Measurements from ENCODE around the gene METTL25.
"Not testable (repeated sequence)": the region's sequence is repeated elsewhere in the genome, so short reads cannot be mapped to it uniquely, and the experiment has no call there.

The METTL25 gene, protein sequence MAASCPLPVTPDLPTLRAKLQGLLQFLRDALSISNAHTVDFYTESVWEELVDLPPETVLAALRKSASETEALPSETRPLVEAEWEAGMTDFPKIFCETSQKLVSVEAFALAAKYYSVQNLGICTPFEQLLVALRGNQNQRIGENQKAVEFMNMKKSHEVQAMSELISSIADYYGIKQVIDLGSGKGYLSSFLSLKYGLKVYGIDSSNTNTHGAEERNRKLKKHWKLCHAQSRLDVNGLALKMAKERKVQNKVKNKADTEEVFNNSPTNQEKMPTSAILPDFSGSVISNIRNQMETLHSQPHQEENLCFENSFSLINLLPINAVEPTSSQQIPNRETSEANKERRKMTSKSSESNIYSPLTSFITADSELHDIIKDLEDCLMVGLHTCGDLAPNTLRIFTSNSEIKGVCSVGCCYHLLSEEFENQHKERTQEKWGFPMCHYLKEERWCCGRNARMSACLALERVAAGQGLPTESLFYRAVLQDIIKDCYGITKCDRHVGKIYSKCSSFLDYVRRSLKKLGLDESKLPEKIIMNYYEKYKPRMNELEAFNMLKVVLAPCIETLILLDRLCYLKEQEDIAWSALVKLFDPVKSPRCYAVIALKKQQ

DNA sequence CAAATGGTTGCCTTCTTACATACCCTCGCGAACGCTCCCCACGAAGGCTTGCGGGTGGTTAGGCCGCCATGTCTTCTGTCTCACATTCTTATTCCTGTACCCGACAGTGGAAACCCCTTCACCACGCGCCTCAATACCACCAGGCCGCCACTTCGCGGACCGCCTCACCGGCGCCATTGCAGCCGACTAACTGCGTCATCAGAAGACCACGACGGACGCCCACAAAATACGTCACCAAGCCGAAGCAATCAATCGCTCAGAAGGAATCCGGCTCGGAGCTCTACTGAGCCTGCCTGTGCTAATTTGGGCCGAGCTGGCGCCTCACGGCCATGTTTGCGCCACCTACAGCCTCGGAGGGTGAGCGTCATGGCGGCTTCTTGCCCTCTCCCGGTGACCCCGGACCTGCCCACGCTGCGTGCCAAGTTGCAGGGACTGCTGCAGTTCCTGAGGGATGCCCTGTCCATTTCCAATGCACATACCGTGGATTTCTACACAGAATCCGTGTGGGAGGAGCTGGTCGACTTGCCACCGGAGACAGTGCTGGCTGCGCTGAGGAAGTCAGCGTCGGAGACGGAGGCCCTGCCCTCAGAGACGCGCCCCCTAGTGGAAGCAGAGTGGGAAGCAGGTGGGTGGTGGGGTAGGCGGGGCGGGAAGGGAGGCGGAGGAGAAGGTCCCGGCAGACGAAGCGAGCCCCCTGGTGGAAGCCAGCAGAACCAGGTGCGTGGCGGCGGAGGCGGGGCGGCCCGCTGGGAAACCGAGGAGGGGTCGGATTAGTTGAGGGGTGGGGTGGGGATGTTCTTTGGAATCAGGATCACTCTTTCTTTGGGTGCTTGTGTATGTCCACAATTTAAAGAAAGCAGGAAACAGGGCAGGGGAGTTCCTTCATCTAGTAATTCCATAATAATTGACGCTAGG, at the start of gene METTL25, which contains the start of gene CCDC59:
METTL25 (plus strand) TSS at position 330 of the 915 bp plus-strand sequence; CDS start at position 367, 37 bp downstream.
CCDC59 (minus strand) TSS at position 188 of the 915 bp plus-strand sequence; CDS start at position 177, 11 bp downstream.
- DNase-seq (ENCODE audit: low read depth in 2 of 2) = peak; percentile 94 to 96

DNA sequence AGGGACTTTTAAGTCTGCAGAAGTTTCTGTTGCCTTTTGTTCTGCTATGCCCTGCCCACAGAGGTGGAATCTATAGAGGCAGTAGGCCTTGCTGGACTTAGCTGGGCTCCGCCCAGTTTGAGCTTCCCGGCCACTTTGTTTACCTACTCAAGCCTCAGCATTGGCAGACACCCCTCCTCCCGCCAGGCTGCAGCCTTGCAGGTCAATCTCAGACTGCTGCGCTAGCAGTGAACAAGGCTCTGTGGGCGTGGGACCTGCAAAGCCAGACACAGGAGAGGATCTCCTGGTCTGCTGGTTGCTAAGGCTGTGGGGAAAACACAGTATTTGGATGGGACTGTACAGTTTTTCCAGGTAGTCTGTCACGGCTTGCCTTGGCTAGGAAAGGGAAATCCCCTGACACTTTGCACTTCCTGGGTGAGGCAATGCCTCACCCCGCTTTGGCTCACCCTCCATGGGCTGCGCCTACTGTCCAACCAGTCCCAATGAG, 43.9 kb upstream of the METTL25 start:
- DNase-seq (ENCODE audit: low read depth in 2 of 2) = no peak

DNA sequence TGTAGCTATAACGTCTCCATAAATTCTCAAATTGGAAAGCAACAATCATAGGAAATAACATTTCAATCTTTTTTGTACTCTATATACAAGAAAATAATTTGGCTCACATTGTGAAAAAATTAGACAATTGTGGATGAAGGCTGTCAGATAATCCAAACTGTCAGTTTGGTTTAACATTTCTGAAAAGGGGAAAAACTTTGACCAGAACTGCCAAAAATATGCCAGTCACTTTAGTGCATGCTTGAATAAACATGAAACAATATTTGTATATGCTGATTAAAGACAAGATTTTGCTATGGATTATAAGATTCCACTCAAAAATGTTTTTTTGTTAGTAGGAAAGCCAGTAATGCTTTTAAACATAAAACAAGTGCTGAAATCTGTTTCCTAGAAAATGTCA, 39.1 kb upstream of the METTL25 start:
- DNase-seq (ENCODE audit: low read depth in 2 of 2) = no peak

DNA sequence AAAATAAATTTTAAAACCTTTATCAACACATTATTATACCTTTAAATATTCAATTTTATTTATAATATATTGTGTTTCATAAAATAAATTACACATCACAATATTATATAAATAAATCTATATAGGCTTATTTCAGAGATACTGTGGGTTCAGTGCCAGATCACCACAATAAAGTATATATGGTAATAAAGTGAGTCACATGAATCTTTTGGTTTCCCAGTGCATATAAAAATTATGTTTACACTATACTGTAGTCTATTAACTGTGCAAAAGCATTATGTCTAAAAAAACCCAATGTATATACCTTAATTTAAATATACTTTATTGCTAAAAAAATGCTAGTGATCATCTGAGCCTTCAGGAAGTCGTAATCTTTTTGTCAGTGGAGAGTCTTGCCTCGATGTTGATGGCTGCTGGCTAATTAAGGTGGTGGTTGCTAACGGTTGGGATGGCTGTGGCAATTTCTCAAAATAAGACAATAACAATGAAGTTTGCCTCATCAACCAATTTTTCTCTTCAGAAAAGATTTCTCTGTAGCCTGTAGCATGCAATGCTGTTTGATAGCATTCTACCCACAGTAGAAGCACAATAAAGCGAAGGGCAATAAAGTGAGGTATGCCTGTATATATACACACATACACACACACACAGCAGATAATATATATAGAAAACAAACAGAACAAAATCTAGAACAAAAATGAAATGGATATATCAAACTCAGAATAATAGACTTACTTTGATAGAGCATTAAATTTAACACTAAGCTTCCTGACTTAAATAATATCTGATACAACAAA, 32.6 kb upstream of the METTL25 start:
- DNase-seq (ENCODE audit: low read depth in 2 of 2) = no peak

DNA sequence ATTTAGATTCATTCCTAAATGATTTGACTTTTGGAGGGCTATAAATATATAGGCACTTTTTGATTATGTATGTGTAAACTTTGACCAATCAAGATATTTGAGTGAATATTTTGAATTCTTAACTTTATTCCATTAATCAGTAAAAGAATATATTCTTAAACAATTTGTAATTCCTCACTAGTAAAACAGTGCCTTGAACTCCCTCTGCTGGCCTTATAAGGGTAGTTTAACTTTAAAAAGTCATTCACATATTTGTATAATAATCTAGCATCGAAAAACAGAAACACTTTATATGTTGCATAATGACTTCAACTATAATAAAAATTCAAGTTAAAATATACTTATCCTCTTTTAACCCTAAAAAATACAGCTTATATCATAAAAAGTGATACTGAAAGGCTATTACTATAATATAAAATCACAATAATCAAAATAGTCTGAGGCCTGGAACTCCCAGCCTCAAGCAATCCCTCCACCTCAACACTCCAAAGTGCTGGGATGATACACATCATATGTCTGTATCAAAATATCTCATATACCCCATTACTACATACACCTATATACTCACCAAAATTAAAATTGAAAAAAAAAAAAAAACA, 31.3 kb upstream of the METTL25 start:
- DNase-seq (ENCODE audit: low read depth in 2 of 2) = no peak

DNA sequence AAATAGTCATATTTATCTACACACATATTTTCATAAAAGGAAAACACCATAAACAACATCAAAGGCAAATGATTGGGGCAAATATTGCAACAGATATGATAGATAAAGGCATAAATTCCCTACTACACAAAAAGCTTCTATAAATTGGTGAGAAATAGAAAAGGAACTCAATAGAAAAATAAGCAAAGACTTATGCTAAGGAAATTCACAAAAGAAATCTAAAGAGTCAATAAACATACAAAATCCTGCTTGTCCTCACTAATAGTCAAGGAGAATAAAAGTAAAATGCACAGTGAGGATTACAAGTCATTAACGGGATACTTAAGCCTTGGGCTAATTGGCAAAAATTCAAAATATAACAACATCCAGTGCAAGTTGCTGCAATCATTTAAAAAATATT, 30.5 kb upstream of the METTL25 start:
- no peak for DNase-seq (ENCODE audit: low read depth in 2 of 2)

DNA sequence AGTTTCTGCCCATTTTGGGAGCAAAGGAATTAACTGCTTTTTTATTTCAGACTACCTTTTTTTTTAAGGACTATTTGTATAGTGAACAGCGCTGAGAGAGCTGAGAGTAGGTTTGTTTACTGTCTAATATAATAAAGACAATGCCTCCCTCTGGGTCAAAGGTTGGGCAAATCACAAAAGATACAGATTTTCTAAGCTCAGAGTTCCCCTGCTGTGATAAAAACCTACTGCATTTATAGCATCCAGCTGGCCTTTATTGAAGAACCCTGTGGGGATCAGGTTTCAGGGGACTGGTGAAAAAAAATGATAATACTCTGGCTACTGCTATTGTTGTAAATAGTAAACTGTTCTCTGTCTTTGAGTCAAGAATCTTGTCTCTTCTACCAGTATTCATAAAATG, 28.8 kb upstream of the METTL25 start:
- no peak for DNase-seq (ENCODE audit: low read depth in 2 of 2)

DNA sequence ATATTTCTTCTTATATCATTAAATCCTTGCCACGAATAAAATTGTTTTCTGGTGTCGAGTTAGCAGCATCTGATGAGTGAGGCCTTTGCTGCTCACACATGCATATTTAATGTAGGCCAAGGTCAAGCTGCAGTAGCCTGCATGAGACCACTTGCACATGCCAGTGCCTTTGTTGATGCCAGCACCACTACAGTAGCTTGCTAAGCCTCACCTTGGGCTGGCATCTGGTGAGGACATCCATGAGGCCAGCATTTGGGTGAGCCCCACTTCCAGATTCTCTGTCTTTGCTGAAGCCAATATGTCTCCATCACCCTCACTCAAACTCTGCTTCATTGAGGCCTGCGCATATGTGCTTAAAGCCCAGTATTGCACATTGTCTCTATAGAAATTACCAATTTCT, 8.2 kb upstream of the METTL25 start:
- no peak for DNase-seq (ENCODE audit: low read depth in 2 of 2)

DNA sequence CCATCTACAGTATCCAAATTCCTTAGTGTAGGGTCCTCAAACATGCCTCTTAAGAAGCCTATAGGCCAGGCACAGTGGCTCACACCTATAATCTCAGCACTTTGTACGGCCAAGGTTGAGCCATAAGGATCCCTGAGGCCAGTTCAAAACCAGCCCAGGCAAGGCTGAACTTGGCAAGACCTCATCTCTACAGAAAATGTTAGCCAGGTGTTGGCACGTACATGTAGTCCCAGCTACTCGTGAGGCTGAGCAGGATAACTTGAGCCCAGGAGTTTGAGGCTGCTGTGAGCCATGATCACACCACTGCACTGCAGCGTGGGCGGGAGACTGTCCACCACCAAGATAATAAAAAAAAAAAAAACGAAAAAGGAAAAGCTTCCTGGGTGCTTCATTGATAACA, 6.9 kb upstream of the METTL25 start:
- no peak for DNase-seq (ENCODE audit: low read depth in 2 of 2)

DNA sequence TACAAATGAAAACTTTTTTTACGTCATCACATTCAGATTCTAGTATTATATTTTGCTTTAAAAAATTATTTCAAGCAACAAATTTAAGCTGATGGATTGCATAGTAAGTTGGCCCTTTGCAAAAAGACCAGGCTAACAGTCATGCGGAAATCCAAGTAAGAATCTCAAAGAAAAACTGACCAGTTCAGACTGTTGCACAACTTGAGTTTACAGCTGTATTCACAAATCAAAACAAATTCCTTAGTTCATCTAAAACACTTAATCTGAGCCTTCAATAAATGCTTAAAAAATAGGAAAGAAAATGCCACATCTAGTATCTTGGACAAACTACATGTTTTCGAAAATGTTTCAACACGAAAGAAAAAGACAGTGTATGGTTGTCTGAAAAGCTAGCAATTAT, 989 bp upstream of the METTL25 start:
- DNase-seq (ENCODE audit: low read depth in 2 of 2) = no peak

DNA sequence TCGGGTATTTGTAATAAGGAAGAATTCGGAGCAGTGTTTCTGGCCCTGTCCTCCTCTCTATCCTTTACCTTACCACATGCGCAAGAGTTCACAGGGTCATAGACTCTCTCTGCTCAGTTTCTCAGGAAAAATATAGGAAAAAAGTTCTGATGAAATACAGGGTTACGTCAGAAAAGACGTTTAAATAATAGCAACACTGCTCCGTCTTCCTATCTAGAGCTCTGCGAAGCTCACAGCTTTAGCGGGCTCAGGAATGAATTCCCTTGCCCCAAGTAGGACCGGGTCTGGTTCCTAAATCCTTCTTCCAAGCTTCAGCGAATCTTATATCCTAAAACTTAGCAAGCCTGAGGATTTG, 507 bp upstream of the METTL25 start:
- DNase-seq (ENCODE audit: low read depth in 2 of 2) = no peak

DNA sequence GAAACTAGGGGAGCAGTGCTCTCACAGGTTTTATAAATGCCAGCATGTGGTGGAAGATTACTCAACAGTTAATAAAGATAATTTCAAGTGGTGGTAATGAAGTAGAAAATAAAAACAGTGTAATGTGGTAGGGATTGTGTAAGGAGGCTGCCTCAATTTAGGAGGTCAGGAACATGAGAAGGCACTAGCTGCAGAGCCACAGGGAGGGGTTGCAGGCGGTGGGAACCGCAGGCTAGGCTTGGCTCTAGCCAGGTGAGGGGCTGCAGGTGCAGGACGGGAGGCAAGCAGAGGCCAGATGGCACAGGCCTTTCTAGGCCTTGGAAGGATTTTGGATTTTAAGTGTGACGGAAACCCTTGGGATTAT, 768 bp downstream of the METTL25 start:
- DNase-seq (ENCODE audit: low read depth in 2 of 2) = no peak

DNA sequence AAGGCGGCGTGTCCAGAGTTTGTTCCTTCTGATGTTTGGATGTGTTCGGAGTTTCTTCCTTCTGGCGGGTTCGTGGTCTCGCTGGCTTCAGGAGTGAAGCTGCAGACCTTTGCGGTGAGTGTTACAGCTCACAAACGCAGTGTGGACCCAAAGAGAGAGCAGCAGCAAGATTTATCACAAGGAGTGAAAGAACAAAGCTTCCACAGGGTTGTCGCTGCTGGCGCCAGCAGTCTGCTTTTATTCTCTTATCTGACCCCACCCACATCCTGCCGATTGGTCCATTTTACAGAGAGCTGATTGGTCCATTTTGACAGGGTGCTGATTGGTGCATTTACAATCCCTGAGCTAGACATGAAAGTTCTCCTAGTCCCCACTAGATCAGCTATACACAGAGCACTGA, 2.5 kb downstream of the METTL25 start:
- DNase-seq (ENCODE audit: low read depth in 2 of 2) = not testable (repeated sequence)

DNA sequence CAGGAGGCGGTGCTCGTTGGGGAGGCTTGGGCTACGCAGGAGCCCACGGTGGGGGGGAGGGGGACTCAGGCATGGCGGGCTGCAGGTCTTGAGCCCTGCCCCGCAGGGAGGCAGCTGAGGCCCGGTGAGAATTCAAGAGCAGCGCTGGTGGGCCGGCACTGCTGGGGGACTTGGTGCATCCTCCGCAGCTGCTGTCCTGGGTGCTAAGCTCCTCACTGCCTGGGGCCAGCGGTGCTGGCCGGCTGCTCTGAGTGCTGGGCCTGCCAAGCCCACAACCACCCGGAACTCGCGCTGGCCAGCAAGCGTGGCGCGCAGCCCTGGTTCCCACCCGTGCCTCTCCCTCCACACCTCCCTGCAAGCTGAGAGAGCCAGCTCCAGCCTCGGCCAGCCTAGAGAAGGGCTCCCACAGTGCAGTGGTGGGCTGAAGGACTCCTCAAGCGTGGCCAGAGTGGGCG, 3.2 kb downstream of the METTL25 start:
- DNase-seq (ENCODE audit: low read depth in 2 of 2) = no peak

DNA sequence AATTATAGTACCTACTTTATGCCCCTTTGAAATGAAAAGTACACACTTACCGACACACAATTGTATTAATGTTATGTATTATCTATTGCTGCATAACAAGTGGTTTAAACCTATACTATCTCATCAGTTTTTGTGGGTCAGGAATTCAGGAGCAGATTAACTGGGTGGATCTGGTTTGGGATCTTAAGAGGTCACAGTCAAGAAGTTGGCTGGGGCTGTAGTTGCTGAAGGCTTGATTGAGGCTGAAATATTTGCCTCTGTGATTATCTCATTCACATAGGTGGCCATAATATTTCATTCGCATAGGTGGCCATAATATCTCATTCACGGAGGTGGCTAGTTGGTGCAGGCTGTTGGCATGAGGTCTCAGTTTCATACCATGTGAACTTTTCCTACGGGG, 5.7 kb downstream of the METTL25 start:
- no peak for DNase-seq (ENCODE audit: low read depth in 2 of 2)

DNA sequence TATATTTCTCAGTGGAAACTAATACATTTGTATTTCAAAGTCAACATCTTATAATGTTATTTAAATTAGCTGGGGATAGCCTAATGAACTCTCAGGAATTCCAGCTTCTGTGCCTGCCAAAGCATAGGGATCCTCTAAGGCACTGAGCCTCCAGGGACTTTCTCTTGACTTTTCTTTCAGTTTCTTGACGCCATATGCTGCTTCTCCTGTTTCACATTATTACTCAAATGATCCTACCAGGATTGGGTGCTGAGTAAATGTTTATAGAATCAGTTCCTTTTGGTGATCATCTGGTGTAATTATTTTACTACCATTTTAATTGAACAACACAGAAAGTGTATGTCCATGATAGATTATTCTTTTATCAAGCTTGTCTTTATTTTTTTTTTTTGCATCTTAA, 7.9 kb downstream of the METTL25 start:
- no peak for DNase-seq (ENCODE audit: low read depth in 2 of 2)

DNA sequence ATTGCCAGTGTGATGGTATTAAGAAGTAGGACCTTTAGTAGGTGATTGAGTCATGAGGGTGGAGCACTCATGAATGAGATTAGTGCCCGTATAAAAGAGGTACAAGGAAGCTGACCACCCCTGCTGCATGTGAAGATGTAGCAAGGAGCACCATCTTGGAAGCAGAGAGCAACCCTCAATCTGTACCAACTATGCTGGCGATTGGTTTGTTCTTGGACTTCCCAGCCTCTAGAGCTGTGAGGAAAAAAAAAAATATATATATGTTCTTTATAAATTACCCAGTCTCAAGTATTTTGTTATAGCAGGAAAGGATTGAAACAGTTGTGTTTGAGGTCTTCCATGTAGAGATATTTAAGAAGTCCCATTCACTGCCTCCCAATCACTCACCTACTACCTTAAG, 16.9 kb downstream of the METTL25 start:
- no peak for DNase-seq (ENCODE audit: low read depth in 2 of 2)

DNA sequence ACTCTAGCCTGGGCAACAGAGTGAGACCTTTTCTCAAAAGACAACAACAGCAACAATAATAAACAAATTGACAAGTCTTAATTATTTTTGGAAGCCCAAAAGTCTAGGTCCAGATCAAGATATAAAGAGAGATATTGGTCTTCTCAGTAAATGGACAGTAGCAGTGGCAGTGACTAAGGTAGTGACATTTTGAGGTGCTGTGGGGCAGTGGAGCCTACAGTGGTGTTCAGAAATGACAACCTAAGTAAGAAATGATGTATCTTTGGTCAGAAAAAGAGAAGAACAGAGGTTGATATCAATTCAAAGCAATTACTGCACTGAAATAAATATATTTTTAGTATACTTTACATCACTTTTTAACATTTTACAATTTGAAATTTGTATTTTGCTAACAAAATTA, 20.7 kb downstream of the METTL25 start:
- no peak for DNase-seq (ENCODE audit: low read depth in 2 of 2)

DNA sequence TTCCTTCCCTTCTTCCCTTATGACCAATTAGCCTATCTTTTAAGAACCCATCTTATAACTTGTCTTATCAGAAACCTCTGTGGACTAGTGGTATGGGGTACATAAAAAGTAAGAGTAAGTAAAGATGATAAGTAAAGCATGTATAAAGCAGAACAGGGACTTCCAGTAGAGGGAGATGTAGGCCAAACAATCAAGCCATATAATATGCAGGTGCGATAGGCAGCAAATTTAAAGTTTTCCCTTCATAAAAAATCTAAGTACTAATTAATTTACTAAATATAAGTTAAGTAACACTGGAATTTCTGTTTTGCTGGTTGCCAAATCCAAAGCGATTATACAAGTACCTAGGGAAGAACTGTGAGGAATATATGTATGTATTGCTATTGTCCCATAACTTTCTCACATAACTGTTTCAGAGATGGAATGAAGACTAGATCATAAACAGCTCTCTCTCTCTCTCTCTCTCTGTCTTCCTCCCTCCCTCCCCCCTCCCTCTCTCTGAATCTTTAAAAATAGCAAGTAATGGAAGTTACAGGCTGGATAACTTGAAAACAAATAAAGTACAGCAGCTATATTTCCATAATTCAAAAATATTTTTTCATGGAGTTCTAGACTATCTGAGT, 25.7 kb downstream of the METTL25 start:
- no peak for DNase-seq (ENCODE audit: low read depth in 2 of 2)

DNA sequence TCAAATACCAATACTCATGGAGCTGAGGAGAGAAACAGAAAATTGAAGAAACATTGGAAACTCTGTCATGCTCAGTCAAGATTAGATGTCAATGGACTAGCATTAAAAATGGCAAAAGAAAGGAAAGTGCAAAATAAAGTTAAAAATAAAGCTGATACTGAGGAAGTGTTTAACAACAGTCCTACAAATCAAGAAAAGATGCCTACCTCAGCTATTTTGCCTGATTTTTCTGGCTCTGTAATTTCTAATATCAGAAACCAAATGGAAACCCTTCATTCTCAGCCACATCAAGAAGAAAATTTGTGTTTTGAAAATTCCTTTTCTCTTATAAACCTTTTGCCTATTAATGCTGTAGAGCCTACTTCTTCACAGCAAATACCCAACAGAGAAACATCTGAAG, 40.5 kb downstream of the METTL25 start:
- no peak for DNase-seq (ENCODE audit: low read depth in 2 of 2)

DNA sequence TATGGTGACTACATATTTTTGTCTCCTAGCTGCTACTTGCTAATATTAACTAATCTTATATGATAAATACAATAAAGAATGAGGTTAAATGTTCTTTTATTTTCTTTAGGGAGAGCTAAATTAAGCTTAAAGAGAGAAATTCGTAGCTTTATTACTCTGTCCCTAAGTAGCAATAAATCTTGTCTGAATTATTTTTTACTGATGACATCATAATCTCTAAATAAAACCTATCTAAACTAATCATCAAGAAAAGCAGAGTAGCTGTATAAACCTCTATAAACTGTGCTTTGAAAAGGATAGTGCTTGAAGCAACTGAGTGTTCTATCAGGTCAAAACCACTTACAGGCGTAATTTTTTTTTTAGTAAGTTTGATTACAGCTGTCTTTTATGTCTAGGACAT, 42.5 kb downstream of the METTL25 start:
- no peak for DNase-seq (ENCODE audit: low read depth in 2 of 2)

All from stimulated activated CD4-positive, alpha-beta T cell treated with anti-CD3 and anti-CD28 coated beads, Interleukin-4, amount 100 ng/mL, for 48 hours (primary cell).